GM12878 (cell line): ENCODE measurements around the gene KCNK4. TPM values are rescaled to one million over a fixed set of nuclear protein-coding genes. Genes with fewer than 3 reads are reported as not detected.

Experiments
- ASH2L ChIP-seq: fragments of 300-600, 200-600 bp; sonication (generic); IDR thresholded peaks from 2 replicates; pipeline ENCODE4 v1.6.1; 2017; ENCODE audit warnings: low read depth, mild to moderate bottlenecking, borderline replicate concordance
- BHLHE40 ChIP-seq, 2 experiments: fragments of 450-650 bp in 1 of 2; IDR thresholded peaks; 2 replicates each; pipeline ENCODE4 v1.6.1; 2011 to 2017; ENCODE audit warnings: low read depth in 2 of 2, borderline replicate concordance in 1 of 2, improper control_type of control experiment in 1 of 2, low read length in 1 of 2, mild to moderate bottlenecking in 1 of 2
- DPF2 ChIP-seq: fragments of 450-650 bp; IDR thresholded peaks from 2 replicates; pipeline ENCODE4 v1.6.1; 2017; ENCODE audit warnings: mild to moderate bottlenecking
- JUNB ChIP-seq: IDR thresholded peaks from 2 replicates; pipeline ENCODE4 v1.6.1; 2016; ENCODE audit warnings: antibody characterized with exemption, mild to moderate bottlenecking
- KDM1A ChIP-seq: fragments of 200-600 bp; sonication (generic); IDR thresholded peaks from 2 replicates; pipeline ENCODE4 v1.6.1; 2016; ENCODE audit warnings: borderline replicate concordance
- NR2F1 ChIP-seq: fragments of 450-650 bp; conservative IDR thresholded peaks from 2 replicates; pipeline ENCODE4 v1.6.1; 2017; ENCODE audit warnings: mild to moderate bottlenecking
- PAX8 ChIP-seq: fragments of 450-650 bp; IDR thresholded peaks from 2 replicates; pipeline ENCODE4 v1.6.1; 2017; ENCODE audit warnings: mild to moderate bottlenecking, moderate library complexity
- POLR2AphosphoS2 ChIP-seq: IDR thresholded peaks from 2 replicates; pipeline ENCODE4 v1.6.1; 2011; ENCODE audit warnings: low read depth, mild to moderate bottlenecking, low read length, improper control_type of control experiment, moderate library complexity
- POU2F2 ChIP-seq: IDR thresholded peaks from 3 replicates; pipeline ENCODE4 v1.6.1; 2011; ENCODE audit warnings: low read depth, mild to moderate bottlenecking, low read length, borderline replicate concordance
- RAD51 ChIP-seq: fragments of 450-650 bp; IDR thresholded peaks from 2 replicates; pipeline ENCODE4 v1.6.1; 2016; ENCODE audit warnings: moderate library complexity, mild to moderate bottlenecking, inconsistent platforms
- SIN3A ChIP-seq: IDR thresholded peaks from 2 replicates; pipeline ENCODE4 v1.6.1; 2012; ENCODE audit warnings: low read depth, low read length, improper control_type of control experiment
- SMARCA5 ChIP-seq: fragments of 450-650 bp; IDR thresholded peaks from 2 replicates; pipeline ENCODE4 v1.6.1; 2017; ENCODE audit warnings: mild to moderate bottlenecking
- ZNF24 ChIP-seq: fragments of 450-650 bp; IDR thresholded peaks from 2 replicates; pipeline ENCODE4 v1.6.1; 2017; ENCODE audit warnings: antibody characterized with exemption, mild to moderate bottlenecking
- polyA plus RNA-seq, 11 experiments: library from polyadenylated mRNA; depleted of rRNA in 4 of 11; unstranded in 6 of 11; stranded (reverse) in 5 of 11; fragments of >200 nt; fragmentation: Nextera tagmentation in 4 of 11; fragmentation: Illumina TruSeq in 1 of 11; extraction: Ambion mirVana in 4 of 11; extraction: Trizol in 1 of 11; gene quantifications; 1 replicate in 1 of 11; 2 replicates in 10 of 11; pipeline versions ENCODE4 v1.2.1 to v1.2.3, GENCODE V29; 2011 to 2016; ENCODE audit warnings: inconsistent platforms in 2 of 11, missing spikeins in 2 of 11, low read depth in 1 of 11
- total RNA-seq, 4 experiments: library from RNA; depleted of rRNA in 3 of 4; stranded (reverse); fragments of >200 nt in 3 of 4; fragmentation: Illumina TruSeq in 1 of 4; extraction: Trizol in 1 of 4; gene quantifications; 2 replicates each; pipeline versions ENCODE4 v1.2.1 to v1.2.3, GENCODE V29; 2013 to 2021
- TF ChIP-seq, protein P1 (sequence below): IDR thresholded peaks from 2 replicates; pipeline ENCODE4 v1.6.1; 2012; ENCODE audit warnings: low read length, inconsistent platforms
- TF ChIP-seq, protein P2 (sequence below): IDR thresholded peaks from 2 replicates; pipeline ENCODE4 v1.6.1; 2011; ENCODE audit warnings: low read depth, low read length, improper control_type of control experiment, borderline replicate concordance
- TF ChIP-seq, protein P3 (sequence below): fragments of 450-650 bp; formaldehyde crosslinking; IDR thresholded peaks from 2 replicates; pipeline ENCODE4 v1.5.0; 2022; ENCODE audit warnings: mild to moderate bottlenecking, missing genetic modification characterization
- TF ChIP-seq, protein P4 (sequence below): fragments of 450-650 bp; formaldehyde crosslinking; IDR thresholded peaks from 2 replicates; pipeline ENCODE4 v1.4.0; 2020; ENCODE audit warnings: mild to moderate bottlenecking, moderate library complexity

Gene KCNK4
- total and polyA plus RNA-seq, 10 of the 15 experiments (the other 5 are each of a cell fraction or from before 2014, with no cell fraction given): 0.04 TPM; not detected in 9

DNA sequence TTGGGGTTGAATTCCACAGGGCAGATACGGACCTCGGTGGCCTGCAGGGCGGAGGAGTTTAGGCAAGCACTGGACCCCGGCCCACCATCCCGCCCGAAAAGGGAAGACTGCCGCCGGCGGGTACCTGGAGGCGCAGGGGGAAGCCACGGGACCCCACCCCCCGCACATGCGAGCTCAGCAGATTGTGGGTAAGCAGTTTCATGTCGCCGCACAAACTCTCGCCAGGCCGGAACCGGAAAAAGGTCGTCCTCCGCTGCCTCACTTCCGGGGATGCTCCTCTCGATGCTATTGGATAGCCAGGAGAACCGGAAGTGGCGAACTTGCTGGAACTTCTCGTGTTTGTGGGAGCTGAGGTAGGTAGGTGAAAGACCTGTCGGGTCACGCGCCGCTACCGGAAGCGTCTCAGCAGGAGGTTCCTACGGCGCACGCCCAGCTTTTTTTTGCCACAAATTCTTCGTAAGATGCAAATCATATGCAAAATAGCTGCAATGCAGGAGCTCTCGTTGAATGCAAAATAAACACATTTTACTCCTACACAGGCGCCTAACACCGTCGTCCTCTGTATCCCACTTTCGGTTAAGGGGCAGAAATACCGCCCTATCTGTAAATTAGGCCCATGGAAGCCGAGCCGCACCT lies 26.3 kb downstream of the KCNK4 start, which contains the start of gene TRMT112 (continued):
- TF ChIP-seq, protein P1, sequence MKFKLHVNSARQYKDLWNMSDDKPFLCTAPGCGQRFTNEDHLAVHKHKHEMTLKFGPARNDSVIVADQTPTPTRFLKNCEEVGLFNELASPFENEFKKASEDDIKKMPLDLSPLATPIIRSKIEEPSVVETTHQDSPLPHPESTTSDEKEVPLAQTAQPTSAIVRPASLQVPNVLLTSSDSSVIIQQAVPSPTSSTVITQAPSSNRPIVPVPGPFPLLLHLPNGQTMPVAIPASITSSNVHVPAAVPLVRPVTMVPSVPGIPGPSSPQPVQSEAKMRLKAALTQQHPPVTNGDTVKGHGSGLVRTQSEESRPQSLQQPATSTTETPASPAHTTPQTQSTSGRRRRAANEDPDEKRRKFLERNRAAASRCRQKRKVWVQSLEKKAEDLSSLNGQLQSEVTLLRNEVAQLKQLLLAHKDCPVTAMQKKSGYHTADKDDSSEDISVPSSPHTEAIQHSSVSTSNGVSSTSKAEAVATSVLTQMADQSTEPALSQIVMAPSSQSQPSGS: peak; percentile 39; the same call in 1 of the 2 replicates
- TF ChIP-seq, protein P2, sequence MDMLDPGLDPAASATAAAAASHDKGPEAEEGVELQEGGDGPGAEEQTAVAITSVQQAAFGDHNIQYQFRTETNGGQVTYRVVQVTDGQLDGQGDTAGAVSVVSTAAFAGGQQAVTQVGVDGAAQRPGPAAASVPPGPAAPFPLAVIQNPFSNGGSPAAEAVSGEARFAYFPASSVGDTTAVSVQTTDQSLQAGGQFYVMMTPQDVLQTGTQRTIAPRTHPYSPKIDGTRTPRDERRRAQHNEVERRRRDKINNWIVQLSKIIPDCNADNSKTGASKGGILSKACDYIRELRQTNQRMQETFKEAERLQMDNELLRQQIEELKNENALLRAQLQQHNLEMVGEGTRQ: peak; percentile 73
- peak; percentile 99 for TF ChIP-seq SMARCA5
- peak; percentile 51; the same call in 1 of the 2 replicates for TF ChIP-seq SIN3A
- TF ChIP-seq PAX8: no peak
- peak; percentile 35; the same call in 1 of the 2 replicates for TF ChIP-seq ASH2L
- TF ChIP-seq RAD51: peak; percentile 93
- TF ChIP-seq, protein P3, sequence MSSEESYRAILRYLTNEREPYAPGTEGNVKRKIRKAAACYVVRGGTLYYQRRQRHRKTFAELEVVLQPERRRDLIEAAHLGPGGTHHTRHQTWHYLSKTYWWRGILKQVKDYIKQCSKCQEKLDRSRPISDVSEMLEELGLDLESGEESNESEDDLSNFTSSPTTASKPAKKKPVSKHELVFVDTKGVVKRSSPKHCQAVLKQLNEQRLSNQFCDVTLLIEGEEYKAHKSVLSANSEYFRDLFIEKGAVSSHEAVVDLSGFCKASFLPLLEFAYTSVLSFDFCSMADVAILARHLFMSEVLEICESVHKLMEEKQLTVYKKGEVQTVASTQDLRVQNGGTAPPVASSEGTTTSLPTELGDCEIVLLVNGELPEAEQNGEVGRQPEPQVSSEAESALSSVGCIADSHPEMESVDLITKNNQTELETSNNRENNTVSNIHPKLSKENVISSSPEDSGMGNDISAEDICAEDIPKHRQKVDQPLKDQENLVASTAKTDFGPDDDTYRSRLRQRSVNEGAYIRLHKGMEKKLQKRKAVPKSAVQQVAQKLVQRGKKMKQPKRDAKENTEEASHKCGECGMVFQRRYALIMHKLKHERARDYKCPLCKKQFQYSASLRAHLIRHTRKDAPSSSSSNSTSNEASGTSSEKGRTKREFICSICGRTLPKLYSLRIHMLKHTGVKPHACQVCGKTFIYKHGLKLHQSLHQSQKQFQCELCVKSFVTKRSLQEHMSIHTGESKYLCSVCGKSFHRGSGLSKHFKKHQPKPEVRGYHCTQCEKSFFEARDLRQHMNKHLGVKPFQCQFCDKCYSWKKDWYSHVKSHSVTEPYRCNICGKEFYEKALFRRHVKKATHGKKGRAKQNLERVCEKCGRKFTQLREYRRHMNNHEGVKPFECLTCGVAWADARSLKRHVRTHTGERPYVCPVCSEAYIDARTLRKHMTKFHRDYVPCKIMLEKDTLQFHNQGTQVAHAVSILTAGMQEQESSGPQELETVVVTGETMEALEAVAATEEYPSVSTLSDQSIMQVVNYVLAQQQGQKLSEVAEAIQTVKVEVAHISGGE (CRISPR knock-in tag): no peak
- TF ChIP-seq NR2F1: peak; percentile 60; the same call in 1 of the 2 replicates
- peak; percentile 27; the same call in 1 of the 2 replicates for TF ChIP-seq DPF2
- no peak for TF ChIP-seq KDM1A
- TF ChIP-seq, protein P4, sequence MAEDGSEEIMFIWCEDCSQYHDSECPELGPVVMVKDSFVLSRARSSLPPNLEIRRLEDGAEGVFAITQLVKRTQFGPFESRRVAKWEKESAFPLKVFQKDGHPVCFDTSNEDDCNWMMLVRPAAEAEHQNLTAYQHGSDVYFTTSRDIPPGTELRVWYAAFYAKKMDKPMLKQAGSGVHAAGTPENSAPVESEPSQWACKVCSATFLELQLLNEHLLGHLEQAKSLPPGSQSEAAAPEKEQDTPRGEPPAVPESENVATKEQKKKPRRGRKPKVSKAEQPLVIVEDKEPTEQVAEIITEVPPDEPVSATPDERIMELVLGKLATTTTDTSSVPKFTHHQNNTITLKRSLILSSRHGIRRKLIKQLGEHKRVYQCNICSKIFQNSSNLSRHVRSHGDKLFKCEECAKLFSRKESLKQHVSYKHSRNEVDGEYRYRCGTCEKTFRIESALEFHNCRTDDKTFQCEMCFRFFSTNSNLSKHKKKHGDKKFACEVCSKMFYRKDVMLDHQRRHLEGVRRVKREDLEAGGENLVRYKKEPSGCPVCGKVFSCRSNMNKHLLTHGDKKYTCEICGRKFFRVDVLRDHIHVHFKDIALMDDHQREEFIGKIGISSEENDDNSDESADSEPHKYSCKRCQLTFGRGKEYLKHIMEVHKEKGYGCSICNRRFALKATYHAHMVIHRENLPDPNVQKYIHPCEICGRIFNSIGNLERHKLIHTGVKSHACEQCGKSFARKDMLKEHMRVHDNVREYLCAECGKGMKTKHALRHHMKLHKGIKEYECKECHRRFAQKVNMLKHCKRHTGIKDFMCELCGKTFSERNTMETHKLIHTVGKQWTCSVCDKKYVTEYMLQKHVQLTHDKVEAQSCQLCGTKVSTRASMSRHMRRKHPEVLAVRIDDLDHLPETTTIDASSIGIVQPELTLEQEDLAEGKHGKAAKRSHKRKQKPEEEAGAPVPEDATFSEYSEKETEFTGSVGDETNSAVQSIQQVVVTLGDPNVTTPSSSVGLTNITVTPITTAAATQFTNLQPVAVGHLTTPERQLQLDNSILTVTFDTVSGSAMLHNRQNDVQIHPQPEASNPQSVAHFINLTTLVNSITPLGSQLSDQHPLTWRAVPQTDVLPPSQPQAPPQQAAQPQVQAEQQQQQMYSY: no peak
- peak; percentile 94 to 96 for TF ChIP-seq BHLHE40 (IDR thresholded peaks at IDR 0.05; ENCODE audit: borderline replicate concordance in 1 of 2, low read depth in 2 of 2, low read length in 1 of 2)
- TF ChIP-seq POLR2AphosphoS2: peak; percentile 74; the same call in 1 of the 2 replicates
- TF ChIP-seq ZNF24: no peak
- TF ChIP-seq POU2F2: peak; percentile 98
- no peak for TF ChIP-seq JUNB
